ENCODE data around the gene CDH26. TPM values are rescaled to one million over a fixed set of nuclear protein-coding genes. Genes with fewer than 3 reads are reported as not detected.

CDH26 gene
- total and polyA plus RNA-seq, 10 of the 15 experiments (the other 5 are each of a cell fraction or from before 2014, with no cell fraction given): 0.03 to 0.19 (median 0.08) TPM; not detected in 4

GRCh38 chr20:60043435-60043834 is 85.2 kb downstream of the CDH26 start:
- Histone ChIP-seq H3K27ac (ENCODE audit: control insufficient read depth, insufficient read depth) (no peak overlapping the region), H3K27me3 (replicated peaks in 1 of 2; ENCODE audit: control insufficient read depth in 2 of 2, insufficient read depth in 2 of 2, low read length in 1 of 2) (no peaks in the 10 kb centered on the region), H3K4me2 (ENCODE audit: control insufficient read depth, insufficient read depth) (no peak overlapping the region), H3K9ac (ENCODE audit: control insufficient read depth, insufficient read depth, low read length) (no peak overlapping the region), H3K79me2 (ENCODE audit: control insufficient read depth, insufficient read depth, low read length) (no peaks in the 10 kb centered on the region), H3K4me3 (no peak overlapping the region), H3K36me3 (ENCODE audit: control insufficient read depth in 2 of 2, insufficient read depth in 2 of 2, low read length in 1 of 2) (no peaks in the 10 kb centered on the region), H3K9me3 (replicated peaks; ENCODE audit: control insufficient read depth, insufficient read depth, low read length) (no peaks in the 10 kb centered on the region), H4K20me1 (ENCODE audit: control insufficient read depth, insufficient read depth) (no peaks in the 10 kb centered on the region), H2AFZ (ENCODE audit: control insufficient read depth, low read depth, low read length) (no peak overlapping the region), H3K4me1 (ENCODE audit: control insufficient read depth, insufficient read depth, low read length) (no peaks in the 10 kb centered on the region)
- intact Hi-C loops (cut with micrococcal nuclease; ENCODE audit: unreplicated experiment): no loop called here
- ATAC-seq (no peak), FAIRE-seq (no peak), DNase-seq (ENCODE audit: low read depth, low spot score) (no peak)
- no TSS peak for BruUV-seq (replicated peaks)
- in situ Hi-C loops (cut with MboI): no loop called here
- ChIA-PET POLR2A (no interaction called here), RAD21 (ENCODE audit: unreplicated experiment) (no interaction called here), SMC1A (ENCODE audit: uncharacterized antibody, unreplicated experiment) (no interaction called here), CTCF (interaction anchor here (1.5 kb wide), 1 partner anchor 14 kb away, joined by 5 read pairs; no protein-coding TSS in a partner anchor)
- WGBS (ENCODE audit: insufficient coverage, insufficient replicate concordance, low lambda C conversion rate, missing lambda C conversion rate): 35% methylated on average over 3 of the region's 3 CpGs
- TF ChIP-seq E2F4 (IDR thresholded peaks at IDR 0.05; ENCODE audit: low read depth, low read length) (no peak), PAX8 (IDR thresholded peaks at IDR 0.05) (no peak), SRF (IDR thresholded peaks at IDR 0.05; ENCODE audit: low read depth in 2 of 2, low read length in 2 of 2) (no peak), NFYB (IDR thresholded peaks at IDR 0.05; ENCODE audit: insufficient read depth, low read depth, low read length) (no peak), FOXK2 (IDR thresholded peaks at IDR 0.05) (no peak), MXI1 (IDR thresholded peaks at IDR 0.05; ENCODE audit: low read depth, low read length) (no peak), REST (IDR thresholded peaks at IDR 0.05; ENCODE audit: low read depth, low read length) (no peak), ASH2L (IDR thresholded peaks at IDR 0.05; ENCODE audit: borderline replicate concordance, low read depth) (no peak), EP300 (IDR thresholded peaks at IDR 0.05; ENCODE audit: borderline replicate concordance in 1 of 2, control insufficient read depth in 1 of 2, low read depth in 2 of 2, low read length in 2 of 2) (no peak), RAD21 (IDR thresholded peaks at IDR 0.05; ENCODE audit: insufficient read depth, low read depth, low read length) (no peak), SREBF2 (IDR thresholded peaks at IDR 0.05; ENCODE audit: low read length) (no peak), RAD51 (IDR thresholded peaks at IDR 0.05) (no peak), YBX1 (IDR thresholded peaks at IDR 0.05) (no peak), CBX5 (IDR thresholded peaks at IDR 0.05; ENCODE audit: low read depth) (no peak), SPI1 (IDR thresholded peaks at IDR 0.05; ENCODE audit: borderline replicate concordance, insufficient read depth, low read depth, low read length) (no peak), JUNB (IDR thresholded peaks at IDR 0.05) (no peak), ZNF622 (IDR thresholded peaks at IDR 0.05) (no peak), POU2F2 (IDR thresholded peaks at IDR 0.05; ENCODE audit: borderline replicate concordance, low read depth, low read length) (no peak), IRF5 (IDR thresholded peaks at IDR 0.05; ENCODE audit: borderline replicate concordance) (no peak)
